Measurements from ENCODE around the gene CREG2.
"Not testable (repeated sequence)": the region's sequence is repeated elsewhere in the genome, so short reads cannot be mapped to it uniquely, and the experiment has no call there.

Gene CREG2

GRCh38 chr2:101371636-101372035 lies 15.7 kb downstream of the CREG2 start:
- DNase-seq: no peak

DNA sequence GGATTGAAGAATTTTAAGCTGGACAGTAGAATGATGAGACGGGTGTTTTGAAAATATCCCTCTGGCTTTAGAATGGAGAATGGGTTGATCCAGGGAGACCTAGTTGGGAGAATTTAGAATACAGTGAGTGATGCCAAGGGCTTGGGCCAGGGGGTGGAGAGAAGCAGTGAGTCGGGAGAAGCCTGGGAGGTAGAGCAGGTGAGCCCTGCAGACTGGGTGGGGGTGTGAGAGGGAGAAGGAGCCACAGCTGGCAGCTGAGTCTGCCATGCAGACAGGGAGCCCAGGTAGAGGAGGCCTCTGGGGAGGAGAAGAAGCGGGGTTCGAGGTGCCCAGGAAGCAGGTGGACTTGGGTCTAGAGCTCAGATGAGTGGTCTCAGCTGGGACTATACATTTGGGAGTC lies 18.2 kb downstream of the CREG2 start:
- no peak for DNase-seq

DNA sequence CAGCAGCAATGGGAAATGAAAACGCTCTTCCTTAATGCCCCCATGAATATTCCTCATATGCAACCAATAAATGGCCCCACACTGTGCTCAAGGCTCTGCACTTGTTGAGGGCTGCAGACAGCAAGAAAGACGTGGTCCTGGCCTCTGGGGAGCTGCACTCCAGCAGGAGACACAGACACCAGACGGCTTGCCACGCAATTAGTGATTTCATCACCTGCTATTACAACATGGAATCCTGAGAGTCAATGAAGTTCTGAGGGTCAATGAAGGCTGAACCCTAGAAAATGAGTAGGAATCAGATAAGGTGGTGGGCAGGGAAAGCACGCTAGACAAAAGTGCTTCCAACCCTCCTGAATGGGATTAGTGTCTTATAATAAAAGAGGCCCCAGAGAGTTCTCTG lies 18.9 kb downstream of the CREG2 start:
- DNase-seq: no peak

GRCh38 chr2:101367508-101367907 lies 19.8 kb downstream of the CREG2 start:
- DNase-seq: no peak

DNA sequence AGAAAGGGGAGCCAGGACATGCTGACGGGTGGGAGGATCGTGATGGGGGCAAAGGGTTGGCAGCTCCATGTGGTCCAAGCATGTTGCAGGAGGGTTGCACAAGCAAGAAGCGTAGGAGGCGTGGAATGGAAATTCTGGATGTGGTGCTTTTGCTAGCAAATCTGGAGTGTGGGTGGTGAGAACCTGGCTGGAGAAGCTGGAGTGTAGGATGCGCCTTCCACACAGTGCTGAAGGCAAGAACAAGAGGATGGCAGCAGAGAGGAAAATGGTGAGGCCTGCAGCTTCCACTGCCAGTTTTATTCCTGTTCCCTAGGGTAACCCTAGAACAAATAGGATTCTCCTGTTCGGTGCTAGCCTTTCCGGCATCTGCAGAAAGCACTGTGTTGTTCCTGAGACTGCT lies 22.4 kb downstream of the CREG2 start:
- DNase-seq: no peak

DNA sequence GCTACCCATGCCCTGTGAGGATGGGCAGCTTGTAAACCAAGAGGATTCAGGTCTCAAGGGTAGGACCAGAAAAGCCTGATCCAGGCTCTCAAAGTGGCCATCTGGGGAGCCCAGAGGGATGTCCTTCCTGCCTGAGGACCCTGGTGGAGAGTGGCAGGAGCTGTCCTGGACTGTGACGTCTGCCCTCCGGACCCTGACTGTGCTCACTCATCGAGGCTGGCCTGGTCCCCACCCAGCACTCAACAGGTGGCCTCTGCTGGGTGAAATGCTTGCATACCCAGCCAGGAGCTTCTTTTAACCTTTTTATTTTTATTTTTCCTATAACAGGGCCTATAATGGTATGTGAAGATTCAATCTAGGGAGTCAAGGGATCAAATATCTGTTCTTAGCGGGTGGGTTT lies 24.5 kb downstream of the CREG2 start:
- no peak for DNase-seq

GRCh38 chr2:101362316-101362715 lies 25.0 kb downstream of the CREG2 start:
- DNase-seq: no peak

DNA sequence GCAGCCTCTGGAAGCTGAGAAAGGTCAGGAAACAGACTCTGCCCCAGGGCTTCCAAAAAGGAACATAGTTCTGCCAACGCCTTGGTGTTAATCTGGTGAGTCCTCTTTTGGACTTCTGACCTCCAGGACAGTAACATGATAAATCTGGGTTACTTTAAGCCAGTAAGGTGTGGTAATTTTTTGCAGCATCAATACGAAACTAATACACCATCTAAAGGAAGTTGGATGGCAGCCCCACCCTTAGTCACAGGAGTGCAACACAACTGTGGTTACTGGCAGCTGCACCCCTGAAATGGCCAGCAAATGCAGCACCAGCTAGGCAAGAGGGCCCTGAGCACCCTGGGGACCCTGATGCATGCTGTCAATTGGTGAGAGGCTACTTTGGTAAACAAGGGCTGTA lies 25.8 kb downstream of the CREG2 start:
- DNase-seq: no peak

- no peak for DNase-seq
Observed at GRCh38 chr2:101361121-101361520, 26.2 kb downstream of the CREG2 start.

- DNase-seq: no peak
Observed at GRCh38 chr2:101360232-101360631, 27.1 kb downstream of the CREG2 start.

DNA sequence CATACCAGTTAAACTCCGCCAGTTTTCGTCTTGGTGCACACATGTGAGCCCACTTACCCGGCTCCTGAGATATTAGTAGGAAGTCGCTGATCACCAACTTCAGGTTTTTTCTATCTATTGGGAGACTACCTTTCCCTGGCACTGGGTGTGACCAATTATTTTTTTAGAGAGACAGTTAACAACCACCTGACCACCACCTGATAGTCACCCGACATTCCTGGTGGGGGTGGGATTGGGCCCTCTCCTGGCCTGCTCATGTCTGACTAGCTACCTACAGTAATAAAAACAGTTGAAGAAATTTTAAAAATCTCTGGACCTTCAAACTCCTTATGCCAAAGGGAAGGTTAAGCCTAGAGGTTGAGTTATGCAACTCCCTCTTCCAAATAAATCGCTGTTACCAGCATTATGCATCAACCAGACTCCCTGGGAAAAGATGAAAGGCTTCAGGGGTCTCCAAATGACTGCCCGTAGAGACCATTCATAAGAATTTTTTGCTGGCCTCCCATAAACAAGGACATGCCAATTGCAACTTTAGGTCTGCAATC lies 27.8 kb downstream of the CREG2 start:
- no peak for DNase-seq

GRCh38 chr2:101357376-101357775 lies 29.9 kb downstream of the CREG2 start:
- DNase-seq: no peak

DNA sequence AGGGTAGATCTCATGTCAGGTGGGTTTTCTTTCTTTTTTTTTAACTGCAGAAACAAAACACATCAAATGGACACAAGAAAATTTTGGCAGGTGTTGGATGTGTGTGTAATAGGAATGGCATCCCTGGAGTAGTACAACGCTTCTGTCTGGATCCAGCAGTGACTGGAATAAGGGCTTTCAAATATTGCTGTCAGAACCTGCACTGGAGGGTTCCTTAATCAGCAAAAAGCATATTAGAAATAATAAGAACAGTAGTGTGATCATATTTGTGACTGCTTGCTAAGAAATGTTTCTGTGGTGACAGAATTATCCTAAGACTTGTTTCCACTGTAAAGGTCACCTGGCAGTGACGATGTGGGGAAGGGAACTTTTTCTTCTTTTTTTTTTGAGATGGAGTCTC lies 30.8 kb downstream of the CREG2 start:
- DNase-seq: no peak

DNA sequence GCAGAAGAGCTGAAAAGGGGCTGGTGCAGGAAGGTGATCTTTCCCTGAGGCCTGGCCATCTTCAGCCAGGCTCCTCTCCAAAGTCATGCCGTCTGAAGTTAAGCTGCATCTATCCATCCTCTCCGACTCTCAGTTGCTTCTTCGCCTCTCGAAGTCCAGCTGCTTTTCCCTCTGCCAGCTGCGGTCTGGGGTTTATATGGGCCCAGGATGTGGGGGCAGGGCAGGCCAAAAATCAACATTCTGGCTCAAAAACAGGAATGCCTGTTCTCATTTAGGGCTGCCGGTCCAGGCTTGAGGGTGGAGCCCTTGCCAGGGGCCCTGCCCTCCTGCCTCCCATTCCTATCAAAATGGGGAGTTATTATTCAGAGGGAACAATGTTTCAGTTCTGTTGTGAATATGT lies 31.2 kb downstream of the CREG2 start:
- DNase-seq: no peak

DNA sequence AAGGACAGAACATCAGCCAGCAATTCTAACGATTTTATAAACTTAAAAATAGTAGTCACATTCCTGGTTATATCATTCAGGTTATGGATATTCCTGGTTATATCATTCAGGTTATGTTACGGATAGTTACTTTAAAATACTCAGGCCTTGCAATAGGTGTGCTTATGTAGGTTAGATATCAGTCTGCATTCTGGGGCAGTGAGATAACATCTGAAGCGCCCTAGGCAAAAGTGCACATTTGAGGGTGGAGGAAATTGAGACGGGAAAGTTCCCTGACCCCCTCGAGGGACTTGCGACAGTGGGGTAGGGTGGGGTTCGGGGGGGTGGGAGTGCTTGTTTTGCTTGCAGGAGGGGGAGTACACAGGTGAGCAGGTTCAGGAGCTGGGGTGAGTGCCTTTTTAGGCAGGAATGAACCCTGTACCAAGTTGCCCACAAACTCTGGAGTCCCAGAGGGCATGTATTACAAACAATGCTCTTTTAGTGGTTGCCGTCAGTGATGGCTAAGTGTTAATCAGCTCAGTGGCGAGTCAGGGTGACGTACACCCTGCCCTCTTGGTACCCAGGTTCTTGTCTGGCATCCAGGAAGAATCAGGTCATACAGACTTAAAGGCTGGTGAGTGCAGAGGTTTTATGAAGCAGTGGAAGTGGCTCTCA lies 31.8 kb downstream of the CREG2 start:
- no peak for DNase-seq

DNA sequence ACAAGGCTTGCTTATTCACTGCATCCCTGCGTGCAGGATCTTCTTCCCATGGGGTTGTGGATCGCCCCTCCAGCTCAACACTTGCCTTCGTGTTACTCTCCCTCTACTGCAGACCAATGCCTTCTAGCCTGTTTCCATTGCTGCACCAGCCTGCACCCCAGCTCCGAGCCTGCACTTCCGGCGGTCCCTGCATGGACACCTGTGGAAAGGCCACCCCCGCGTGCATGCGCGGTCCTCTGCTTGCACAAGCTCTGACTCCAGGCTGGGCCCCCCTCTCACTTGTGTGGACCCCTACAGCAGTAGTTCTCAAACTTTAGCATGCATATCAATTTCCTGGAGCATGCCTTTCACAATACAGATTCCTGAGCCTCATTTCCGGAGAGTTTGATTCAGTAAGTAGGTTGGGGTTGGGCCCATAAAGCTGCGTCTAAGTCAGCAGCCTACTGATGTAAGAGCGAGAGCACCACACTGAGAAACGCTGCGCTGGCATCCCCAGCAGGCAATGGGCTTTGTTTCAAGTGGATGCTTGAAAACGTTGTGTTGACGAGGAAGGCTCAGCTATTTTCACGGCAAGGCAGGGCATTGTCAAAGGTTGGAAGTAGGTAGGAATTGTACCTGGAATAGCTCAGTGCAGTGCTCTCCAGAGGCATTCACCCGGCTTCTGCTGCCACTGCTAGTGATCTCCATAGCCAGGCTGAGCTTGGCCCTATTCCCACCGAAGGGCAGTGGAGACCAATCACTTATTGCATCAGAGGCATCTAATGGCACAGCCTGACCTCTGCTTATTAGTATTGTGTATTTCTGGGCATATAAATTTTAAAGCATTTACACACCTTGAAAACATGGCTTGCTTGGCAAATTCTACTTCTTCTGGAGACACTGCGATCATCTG lies 32.6 kb downstream of the CREG2 start:
- DNase-seq: no peak

DNA sequence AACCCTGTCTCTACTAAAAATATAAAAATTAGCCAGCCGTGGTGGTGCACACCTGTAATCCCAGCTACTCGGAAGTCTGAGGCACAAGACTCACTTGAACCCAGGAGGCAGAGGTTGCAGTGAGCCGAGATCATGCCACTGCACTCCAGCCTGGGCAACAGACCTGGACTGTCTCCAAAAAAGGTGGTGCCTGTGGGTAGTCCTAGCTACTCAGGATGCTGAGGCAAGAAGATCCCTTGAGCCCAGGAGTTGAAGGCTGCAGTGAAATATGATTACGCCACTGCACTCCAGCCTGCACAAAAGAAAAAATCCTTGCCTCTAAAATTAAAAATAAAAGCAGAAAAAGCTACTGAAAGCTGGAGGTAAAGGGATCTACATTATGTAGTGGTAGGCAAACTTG lies 34.7 kb downstream of the CREG2 start:
- not testable (repeated sequence) for DNase-seq

- no peak for DNase-seq
Observed at GRCh38 chr2:101351207-101351606, 36.1 kb downstream of the CREG2 start.

DNA sequence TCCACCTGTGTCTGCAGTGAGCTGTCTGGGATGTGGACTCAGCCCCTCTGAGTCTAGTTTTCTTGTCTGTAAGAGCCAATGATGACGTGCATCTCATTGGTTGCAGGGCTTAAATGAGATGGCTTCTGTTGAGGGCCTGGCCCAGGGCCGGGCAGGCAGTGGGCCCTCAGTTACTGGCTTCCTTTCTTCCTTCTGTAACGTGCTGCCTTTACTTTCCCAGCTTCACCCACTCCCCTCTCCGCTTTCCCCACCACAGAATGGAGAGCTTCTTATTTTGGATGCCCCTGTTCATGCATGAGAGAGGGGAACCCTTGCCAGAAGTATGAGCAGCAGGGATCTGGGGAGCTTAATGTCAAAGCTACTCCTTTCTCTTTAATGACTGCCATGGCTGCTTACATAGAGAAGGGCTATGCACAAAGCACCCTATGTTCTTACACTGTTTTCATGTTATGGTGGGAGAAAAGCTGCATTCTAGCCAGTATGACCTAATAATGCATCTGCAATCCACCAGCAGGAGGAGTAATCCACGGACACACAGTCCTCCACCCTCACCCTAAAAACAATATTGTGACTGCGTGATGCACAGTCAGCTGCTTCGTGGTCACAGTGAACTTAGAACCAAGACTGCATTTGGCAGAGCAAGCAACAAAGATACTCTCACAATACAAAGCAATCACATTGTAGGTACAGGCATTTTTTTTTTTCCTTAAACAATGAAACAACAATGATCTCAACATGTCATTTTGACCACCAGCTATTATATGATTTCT lies 37.2 kb downstream of the CREG2 start:
- no peak for DNase-seq

DNA sequence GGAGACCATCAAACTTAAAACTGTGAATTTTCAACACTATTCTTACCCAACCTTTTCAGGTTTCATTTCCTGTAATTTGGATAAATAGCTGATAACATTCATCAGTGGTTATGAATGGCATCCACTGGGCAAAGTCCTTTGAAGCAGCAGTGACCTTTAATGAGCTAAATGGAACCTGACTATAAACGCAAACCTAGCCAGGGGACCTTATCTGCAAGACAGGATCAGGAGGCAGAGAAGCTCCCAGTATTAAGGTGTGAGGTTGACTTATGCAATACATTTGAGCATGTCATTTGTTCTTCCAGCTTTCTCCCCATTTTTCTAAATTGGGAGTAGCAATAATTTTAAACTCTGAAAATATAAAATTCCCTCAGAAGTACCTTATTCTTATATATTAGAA lies 38.4 kb downstream of the CREG2 start:
- DNase-seq: no peak

GRCh38 chr2:101346909-101347308 lies 40.4 kb downstream of the CREG2 start:
- DNase-seq: no peak

DNA sequence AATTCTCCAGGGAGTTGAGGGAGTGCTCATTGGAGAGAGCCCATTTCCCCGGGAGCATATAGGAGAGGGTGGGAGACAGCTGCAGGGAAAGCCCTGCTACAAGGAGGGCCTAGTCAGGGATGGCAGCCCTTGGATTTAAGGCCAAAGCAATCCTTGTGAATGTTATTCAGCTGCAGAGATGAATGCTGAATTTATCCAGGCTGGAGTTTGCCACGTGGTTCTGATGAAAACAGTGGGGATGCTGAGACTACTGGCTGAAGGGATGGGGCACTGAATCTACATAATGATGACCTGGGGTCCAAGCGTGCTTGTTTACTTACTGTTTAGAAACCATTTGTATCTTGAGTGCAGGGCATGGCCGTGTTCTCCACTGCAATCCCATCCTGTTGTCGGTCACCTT lies 43.2 kb downstream of the CREG2 start:
- DNase-seq: no peak

DNA sequence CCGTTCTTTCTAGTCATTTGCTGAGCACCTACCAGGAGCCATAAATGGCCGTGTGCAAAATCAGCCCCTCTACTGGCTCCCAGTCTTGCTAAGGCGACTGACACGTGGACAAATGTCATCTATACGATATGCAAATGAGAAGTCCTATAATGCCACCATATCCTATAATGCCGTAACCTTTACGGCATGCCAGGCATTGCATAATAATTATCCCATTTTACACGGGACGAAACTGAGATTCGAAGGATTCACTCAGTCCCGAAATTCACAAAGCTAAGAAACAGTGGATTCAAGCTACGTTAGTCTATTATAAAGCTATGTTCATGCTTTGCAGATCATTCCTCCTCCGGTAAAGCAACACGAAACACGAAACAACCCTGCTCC lies 44.7 kb downstream of the CREG2 start:
- no peak for DNase-seq

Measured in SHP77 treated with DMSO at 0.1 percent for 48 hours (cell line).